OCI-LY1 (cell line): ENCODE data around the gene KCNJ3.

Source experiments
- H2AFZ ChIP-seq: fragments of 200-600 bp; sonication (generic), shearing (Covaris generic); 2 replicates; pipeline ENCODE4 v1.6.0; 2014; ENCODE audit warnings: antibody characterized with exemption, mild to moderate bottlenecking, low read length
- H3F3A ChIP-seq: fragments of 200-600 bp; sonication (generic), shearing (Covaris generic); 2 replicates; pipeline ENCODE4 v1.6.0; 2014; ENCODE audit warnings: mild to moderate bottlenecking, antibody characterized with exemption, low read length, moderate library complexity; ENCODE audit not compliant: insufficient read depth
- H3K27ac ChIP-seq: fragments of 200-600 bp; sonication (generic); 2 replicates; pipeline ENCODE4 v1.5.1; 2014; ENCODE audit warnings: low read length, mixed run types, mild to moderate bottlenecking, low read depth; ENCODE audit not compliant: poor library complexity, severe bottlenecking
- H3K27me3 ChIP-seq: fragments of 200-600 bp; sonication (generic); 2 replicates; pipeline ENCODE4 v1.6.0; 2014; ENCODE audit warnings: antibody characterized with exemption, mild to moderate bottlenecking, low read length, moderate library complexity; ENCODE audit not compliant: insufficient read depth
- H3K36me3 ChIP-seq: fragments of 200-600 bp; sonication (generic); 2 replicates; pipeline ENCODE4 v1.6.1; 2014; ENCODE audit warnings: mild to moderate bottlenecking, antibody characterized with exemption, low read length, moderate library complexity, mixed read lengths; ENCODE audit not compliant: insufficient read depth
- H3K4me1 ChIP-seq: fragments of 200-600 bp; sonication (generic); 2 replicates; pipeline ENCODE4 v1.5.1; 2014; ENCODE audit warnings: mild to moderate bottlenecking, low read length, moderate library complexity; ENCODE audit not compliant: insufficient read depth, severe bottlenecking
- H3K4me2 ChIP-seq: fragments of 200-600 bp; sonication (generic), shearing (Covaris generic); 2 replicates; pipeline ENCODE4 v1.6.1; 2014; ENCODE audit warnings: low read length
- H3K4me3 ChIP-seq: fragments of 200-600 bp; sonication (generic); 2 replicates; pipeline ENCODE4 v1.5.1; 2014; ENCODE audit warnings: low read length, low read depth, mild to moderate bottlenecking, mixed read lengths; ENCODE audit not compliant: poor library complexity, severe bottlenecking
- H3K79me2 ChIP-seq: fragments of 200-600 bp; shearing (Covaris generic); 2 replicates; pipeline ENCODE4 v1.6.1; 2016; ENCODE audit warnings: mixed run types, low read length, mixed read lengths; ENCODE audit not compliant: insufficient read depth
- H3K9ac ChIP-seq: fragments of 200-600 bp; sonication (generic), shearing (Covaris generic); 2 replicates; pipeline ENCODE4 v1.6.1; 2014; ENCODE audit warnings: mild to moderate bottlenecking, low read length, mixed read lengths
- H3K9me2 ChIP-seq: fragments of 200-600 bp; sonication (generic), shearing (Covaris generic); 2 replicates; pipeline ENCODE4 v1.6.1; 2014; ENCODE audit warnings: low read depth, mild to moderate bottlenecking, low read length, mixed read lengths
- H3K9me3 ChIP-seq: fragments of 200-600 bp; shearing (Covaris generic); 2 replicates; pipeline ENCODE4 v1.6.1; 2014; ENCODE audit warnings: low read length, mixed read lengths
- H4K20me1 ChIP-seq: fragments of 200-600 bp; sonication (generic), shearing (Covaris generic); 2 replicates; pipeline ENCODE4 v1.6.0; 2016; ENCODE audit warnings: mild to moderate bottlenecking, low read length; ENCODE audit not compliant: insufficient read depth
- CTCF ChIP-seq: fragments of 200-600 bp; sonication (generic), shearing (Covaris generic); IDR thresholded peaks from 2 replicates; pipeline ENCODE4 v1.5.1; 2017; ENCODE audit warnings: mild to moderate bottlenecking, antibody characterized with exemption, low read length, moderate library complexity, mixed read lengths
- EZH2 ChIP-seq: fragments of 200-600 bp; sonication (generic), shearing (Covaris generic); IDR thresholded peaks from 2 replicates; pipeline ENCODE4 v1.8.0; 2017; ENCODE audit warnings: borderline replicate concordance, mixed run types, mild to moderate bottlenecking, antibody characterized with exemption, low read length, moderate library complexity, mixed read lengths

KCNJ3 gene

GRCh38 chr2:154696810-154697417 is 1.6 kb upstream of the KCNJ3 start:
- no peaks in the 10 kb centered on the region for H4K20me1 ChIP-seq
- no peak overlapping the region for H3K4me3 ChIP-seq
- H3K9me3 ChIP-seq = no peaks in the 10 kb centered on the region
- TF ChIP-seq CTCF = no peak
- TF ChIP-seq EZH2 = no peak
- H3K79me2 ChIP-seq = no peaks in the 10 kb centered on the region
- H3K4me2 ChIP-seq = no peak overlapping the region
- no peak overlapping the region for H3K9ac ChIP-seq
- H3K36me3 ChIP-seq = no peaks in the 10 kb centered on the region; the same call in 1 of the 2 replicates
- H3K27me3 ChIP-seq = no peaks in the 10 kb centered on the region
- no peaks in the 10 kb centered on the region for H3F3A ChIP-seq
- H2AFZ ChIP-seq = no peak overlapping the region
- peaks cover 28% of the 10 kb centered on the region for H3K4me1 ChIP-seq
- H3K9me2 ChIP-seq = no peaks in the 10 kb centered on the region
- no peak overlapping the region for H3K27ac ChIP-seq

GRCh38 chr2:154697418-154698252 is 860 bp upstream of the KCNJ3 start:
- Histone ChIP-seq H3K4me1 (peaks cover 23% of the 10 kb centered on the region), H3K27ac (no peak overlapping the region), H3K9me3 (no peaks in the 10 kb centered on the region), H4K20me1 (no peaks in the 10 kb centered on the region), H2AFZ (no peak overlapping the region), H3K27me3 (no peaks in the 10 kb centered on the region), H3K4me2 (no peak overlapping the region), H3K36me3 (no peaks in the 10 kb centered on the region; the same call in 1 of the 2 replicates), H3K9me2 (no peaks in the 10 kb centered on the region), H3K9ac (no peak overlapping the region), H3K4me3 (no peak overlapping the region), H3K79me2 (no peaks in the 10 kb centered on the region), H3F3A (no peaks in the 10 kb centered on the region)
- TF ChIP-seq CTCF (no peak), EZH2 (no peak)

- Histone ChIP-seq H3K27me3 (no peaks in the 10 kb centered on the region), H4K20me1 (no peaks in the 10 kb centered on the region), H3K9me2 (no peaks in the 10 kb centered on the region), H3K36me3 (no peaks in the 10 kb centered on the region; the same call in 1 of the 2 replicates), H3K27ac (no peak overlapping the region), H3K4me3 (no peak overlapping the region), H3K4me1 (peaks cover 10% of the 10 kb centered on the region), H3K9ac (no peak overlapping the region), H3K4me2 (no peak overlapping the region), H3K79me2 (no peaks in the 10 kb centered on the region), H3K9me3 (no peaks in the 10 kb centered on the region), H3F3A (no peaks in the 10 kb centered on the region), H2AFZ (no peak overlapping the region)
- no peak for TF ChIP-seq CTCF
- no peak for TF ChIP-seq EZH2
Measured at GRCh38 chr2:154698721-154699574, 453 bp downstream of the KCNJ3 start.
